BJ (cell line): Measurements from ENCODE around the gene KCNAB1. TPM values are rescaled to one million over a fixed set of nuclear protein-coding genes. Genes with fewer than 3 reads are reported as not detected.

Experiments used
- CTCF ChIA-PET: fragments of 350-600 bp; formaldehyde crosslinking; extraction: SDS; loops from one replicate; lab custom pipeline; 2021; ENCODE audit warnings: antibody characterized with exemption, inconsistent platforms; lab: Yijun Ruan, JAX
- POLR2A ChIA-PET: fragments of 300-600 bp; sonication (Branson Sonifier 250); formaldehyde crosslinking; extraction: SDS; loops from one replicate; lab custom pipeline; 2021; ENCODE audit warnings: antibody characterized with exemption; lab: Charles Lee
- DNase-seq: peaks from one replicate; pipeline ENCODE4 v3.0.0-alpha.2; 2011; ENCODE audit warnings: low read depth
- H3K27me3 ChIP-seq: 2 replicates; pipeline ENCODE4 v1.6.0; 2011; ENCODE audit warnings: low read length; ENCODE audit not compliant: control insufficient read depth, insufficient read depth
- H3K36me3 ChIP-seq: 2 replicates; pipeline ENCODE4 v1.5.1; 2011; ENCODE audit warnings: low read length; ENCODE audit not compliant: control insufficient read depth, insufficient read depth
- H3K4me3 ChIP-seq: 2 replicates; pipeline ENCODE4 v1.5.1; 2011; ENCODE audit warnings: low read depth, mild to moderate bottlenecking, control low read depth, low read length
- polyA plus RNA-seq: library from polyadenylated mRNA; depleted of rRNA; stranded (reverse); fragments of >200 nt; gene quantifications from 2 replicates; pipeline ENCODE4 v1.2.3, GENCODE V29; 2011
- TF ChIP-seq, protein P1 (sequence below): IDR thresholded peaks from 2 replicates; pipeline ENCODE4 v1.5.1; 2011; ENCODE audit warnings: low read depth, mild to moderate bottlenecking, control low read depth, inconsistent platforms, low read length, moderate library complexity; ENCODE audit not compliant: insufficient read depth

KCNAB1 gene
- polyA plus RNA-seq, 1 experiment: not detected

DNA sequence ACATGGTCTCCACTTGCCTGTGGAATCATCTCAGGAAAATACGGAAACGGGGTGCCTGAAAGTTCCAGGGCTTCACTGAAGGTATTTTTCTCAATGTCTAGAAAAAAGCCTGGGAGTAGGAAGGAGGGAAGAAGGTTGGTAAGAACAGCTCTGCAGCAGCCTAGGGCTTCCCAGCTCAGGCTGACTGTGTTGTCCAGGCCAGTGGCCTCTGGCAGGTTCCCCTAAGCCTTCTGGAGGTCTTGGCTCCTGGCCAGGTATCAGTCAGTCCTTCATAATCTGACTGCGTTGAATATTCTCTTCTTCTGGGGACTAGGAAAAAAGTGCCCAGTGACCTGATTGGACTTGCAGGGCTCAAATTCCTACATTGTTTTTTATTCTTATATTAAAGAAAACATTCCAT lies 395.9 kb downstream of the KCNAB1 start:
- no peaks in the 10 kb centered on the region for H3K36me3 ChIP-seq
- no peaks in the 10 kb centered on the region for H3K27me3 ChIP-seq
- no peak overlapping the region for H3K4me3 ChIP-seq
- no peak for DNase-seq
- TF ChIP-seq, protein P1, sequence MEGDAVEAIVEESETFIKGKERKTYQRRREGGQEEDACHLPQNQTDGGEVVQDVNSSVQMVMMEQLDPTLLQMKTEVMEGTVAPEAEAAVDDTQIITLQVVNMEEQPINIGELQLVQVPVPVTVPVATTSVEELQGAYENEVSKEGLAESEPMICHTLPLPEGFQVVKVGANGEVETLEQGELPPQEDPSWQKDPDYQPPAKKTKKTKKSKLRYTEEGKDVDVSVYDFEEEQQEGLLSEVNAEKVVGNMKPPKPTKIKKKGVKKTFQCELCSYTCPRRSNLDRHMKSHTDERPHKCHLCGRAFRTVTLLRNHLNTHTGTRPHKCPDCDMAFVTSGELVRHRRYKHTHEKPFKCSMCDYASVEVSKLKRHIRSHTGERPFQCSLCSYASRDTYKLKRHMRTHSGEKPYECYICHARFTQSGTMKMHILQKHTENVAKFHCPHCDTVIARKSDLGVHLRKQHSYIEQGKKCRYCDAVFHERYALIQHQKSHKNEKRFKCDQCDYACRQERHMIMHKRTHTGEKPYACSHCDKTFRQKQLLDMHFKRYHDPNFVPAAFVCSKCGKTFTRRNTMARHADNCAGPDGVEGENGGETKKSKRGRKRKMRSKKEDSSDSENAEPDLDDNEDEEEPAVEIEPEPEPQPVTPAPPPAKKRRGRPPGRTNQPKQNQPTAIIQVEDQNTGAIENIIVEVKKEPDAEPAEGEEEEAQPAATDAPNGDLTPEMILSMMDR: no peak
- CTCF ChIA-PET: interaction anchor here (0.7 to 16.5 kb wide), 6 partner anchors 8 to 616 kb away, joined by 3 to 197 read pairs (median 4); no protein-coding TSS in a partner anchor
- POLR2A ChIA-PET: no interaction called here

DNA sequence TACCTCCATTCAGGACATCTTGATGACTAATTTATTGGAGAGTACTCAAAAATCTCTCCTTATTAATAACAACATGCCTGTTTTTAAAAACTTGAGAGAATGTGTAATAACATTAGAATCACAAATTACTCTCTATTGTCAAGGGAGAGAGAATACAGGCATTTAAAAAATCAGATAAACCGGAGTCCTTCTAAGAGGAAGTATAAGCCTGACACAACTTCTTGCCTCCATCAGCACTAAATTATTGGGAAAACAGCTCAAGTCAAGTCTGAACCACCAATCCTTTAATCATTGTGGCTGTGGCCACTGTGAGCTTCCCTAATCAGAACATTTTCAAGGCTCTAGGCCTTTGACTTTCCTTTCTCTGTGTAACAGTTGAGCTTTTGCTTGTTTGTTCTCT lies 396.6 kb downstream of the KCNAB1 start:
- no peaks in the 10 kb centered on the region for H3K27me3 ChIP-seq
- CTCF ChIA-PET: interaction anchor here (0.7 to 16.5 kb wide), 7 partner anchors 8 to 620 kb away, joined by 3 to 197 read pairs (median 4); no protein-coding TSS in a partner anchor
- POLR2A ChIA-PET: no interaction called here
- no peaks in the 10 kb centered on the region for H3K36me3 ChIP-seq
- no peak overlapping the region for H3K4me3 ChIP-seq
- TF ChIP-seq, protein P1: no peak
- DNase-seq: no peak

DNA sequence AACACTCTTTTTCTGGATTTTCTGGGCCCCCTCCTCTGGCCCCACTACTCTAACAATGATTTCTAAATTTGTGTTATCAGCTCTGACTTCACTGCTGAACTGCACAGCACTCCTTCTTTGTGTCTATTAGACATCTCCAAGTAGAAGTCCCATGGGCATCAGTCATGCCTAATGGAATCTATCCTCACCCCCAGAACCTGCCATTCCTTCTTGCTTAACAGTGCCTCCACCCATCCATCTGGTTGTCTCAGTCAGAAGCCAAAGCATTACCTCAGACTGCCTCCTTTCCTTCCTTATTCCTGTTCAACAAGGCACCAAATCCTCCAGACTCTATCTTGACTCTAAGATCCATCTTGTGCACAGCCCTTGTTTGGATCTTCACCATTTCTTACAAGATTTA lies 398.3 kb downstream of the KCNAB1 start:
- CTCF ChIA-PET: interaction anchor here (1.4 to 16.5 kb wide), 4 partner anchors 11 to 366 kb away, joined by 3 to 197 read pairs (median 10); no protein-coding TSS in a partner anchor
- no peak overlapping the region for H3K4me3 ChIP-seq
- POLR2A ChIA-PET: no interaction called here
- H3K27me3 ChIP-seq: no peaks in the 10 kb centered on the region
- TF ChIP-seq, protein P1: no peak
- no peaks in the 10 kb centered on the region for H3K36me3 ChIP-seq
- DNase-seq: no peak

DNA sequence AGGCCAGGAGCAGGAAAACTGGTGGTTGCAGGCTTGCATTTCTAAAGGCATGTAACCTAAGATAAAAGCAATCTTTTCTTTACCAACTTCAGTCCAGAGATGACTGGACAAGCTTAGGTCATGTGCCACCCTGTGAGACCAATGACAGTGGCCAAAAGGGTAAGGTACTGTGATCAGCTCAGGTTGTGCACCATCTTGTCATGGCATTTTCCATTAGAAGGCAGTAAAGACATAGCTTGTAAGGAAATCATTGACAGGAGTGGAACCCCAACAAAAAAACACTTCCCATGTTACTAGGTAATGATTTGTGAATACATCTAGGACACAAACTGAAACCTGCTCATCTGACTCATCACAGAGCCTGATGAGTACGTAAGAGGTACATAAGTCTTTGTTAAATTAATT lies 399.4 kb downstream of the KCNAB1 start:
- no peak for DNase-seq
- POLR2A ChIA-PET: no interaction called here
- H3K36me3 ChIP-seq: no peaks in the 10 kb centered on the region
- CTCF ChIA-PET: interaction anchor here (0.8 to 2.3 kb wide), 5 partner anchors 9 to 563 kb away, joined by 3 to 6 read pairs (median 4); no protein-coding TSS in a partner anchor
- no peaks in the 10 kb centered on the region for H3K27me3 ChIP-seq
- TF ChIP-seq, protein P1: no peak
- no peak overlapping the region for H3K4me3 ChIP-seq

DNA sequence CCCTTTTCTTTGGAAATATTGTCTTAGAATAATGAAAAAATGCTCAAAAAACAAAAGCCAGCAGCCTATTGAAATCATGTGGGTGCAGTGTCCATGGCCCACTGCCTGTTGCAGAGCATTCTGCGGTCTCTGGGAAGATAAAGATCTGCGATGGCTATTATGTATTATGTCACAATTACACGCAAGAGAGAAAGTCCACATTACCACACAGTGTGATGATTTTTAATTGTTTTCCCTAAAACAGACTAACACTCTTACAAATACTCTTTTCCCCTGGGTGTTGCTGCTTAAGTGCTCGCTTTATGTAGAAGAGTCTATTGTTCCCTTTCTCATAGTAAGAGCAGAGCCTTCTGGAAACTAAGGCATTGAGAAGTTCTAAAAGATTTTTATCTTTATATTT lies 402.3 kb downstream of the KCNAB1 start:
- no peaks in the 10 kb centered on the region for H3K36me3 ChIP-seq
- H3K4me3 ChIP-seq: no peak overlapping the region
- POLR2A ChIA-PET: interaction anchor here (0.6 kb wide), 1 partner anchor 371 kb away, joined by 3 read pairs; no protein-coding TSS in a partner anchor
- CTCF ChIA-PET: no interaction called here
- DNase-seq: no peak
- H3K27me3 ChIP-seq: no peaks in the 10 kb centered on the region
- TF ChIP-seq, protein P1: no peak
